ENCODE measurements around the gene EDRF1. TPM values are rescaled to one million over a fixed set of nuclear protein-coding genes. Genes with fewer than 3 reads are reported as not detected.

Gene EDRF1
- total and polyA plus RNA-seq, 4 experiments from 2014 or later, result 9.8 to 57.8 (median 33.8) TPM

- Histone ChIP-seq H3K36me3 (ENCODE audit: insufficient read depth, low read length) (no peaks in the 10 kb centered on the region), H3K9me3 (ENCODE audit: control insufficient read depth in 1 of 2, low read length in 2 of 2) (no peaks in the 10 kb centered on the region), H3K27me3 (ENCODE audit: insufficient read depth, low read length) (no peaks in the 10 kb centered on the region), H3K4me3 (ENCODE audit: low read length in 2 of 2) (no peak within 1 kb of the TSS), H3K4me1 (ENCODE audit: insufficient read depth, low read length) (no peaks in the 10 kb centered on the region), H3K27ac (ENCODE audit: low read depth, low read length) (no peak within 1 kb of the TSS)
- intact Hi-C loops (cut with micrococcal nuclease), result no loop called here
- no peak for DNase-seq
- H3K9me3 Mint-ChIP-seq, result peaks cover 0 to 3% (median 0%) of the 10 kb centered on the region in 8 donors
- peaks cover 0 to 5% of the 10 kb centered on the region in 2 donors for H3K27me3 Mint-ChIP-seq
- H3K27ac Mint-ChIP-seq, result no peak within 1 kb of the TSS
- CTCF ChIA-PET (ENCODE audit: partially characterized antibody), result no interaction called here
- H3K4me1 Mint-ChIP-seq, result no peaks in the 10 kb centered on the region
- POLR2A ChIA-PET (ENCODE audit: partially characterized antibody), result no interaction called here
- H3K4me3 Mint-ChIP-seq, result no peak within 1 kb of the TSS
- H3K36me3 Mint-ChIP-seq, result no peaks in the 10 kb centered on the region
Measured at GRCh38 chr10:125775491-125776106, 56.1 kb downstream of the EDRF1 start, which contains the start of gene MMP21. TSS of gene MMP21 (minus strand) at chr10:125775821. CDS start at chr10:125775821, 0 bp downstream.

- intact Hi-C loops (cut with micrococcal nuclease), result no loop called here
- Mint-ChIP-seq H3K4me3 (no peak overlapping the region), H3K9me3 (peaks cover 0 to 3% (median 0%) of the 10 kb centered on the region in 8 donors), H3K27me3 (peaks cover 0 to 5% of the 10 kb centered on the region in 2 donors), H3K4me1 (no peaks in the 10 kb centered on the region), H3K27ac (no peak overlapping the region), H3K36me3 (no peaks in the 10 kb centered on the region)
- Histone ChIP-seq H3K9me3 (ENCODE audit: control insufficient read depth in 1 of 2, low read length in 2 of 2) (no peaks in the 10 kb centered on the region), H3K27ac (ENCODE audit: low read depth, low read length) (no peak overlapping the region), H3K4me3 (ENCODE audit: low read length in 2 of 2) (no peak overlapping the region), H3K4me1 (ENCODE audit: insufficient read depth, low read length) (no peaks in the 10 kb centered on the region), H3K27me3 (ENCODE audit: insufficient read depth, low read length) (no peaks in the 10 kb centered on the region), H3K36me3 (ENCODE audit: insufficient read depth, low read length) (no peaks in the 10 kb centered on the region)
- ChIA-PET POLR2A (ENCODE audit: partially characterized antibody) (no interaction called here), CTCF (ENCODE audit: partially characterized antibody) (no interaction called here)
- DNase-seq, result no peak
Measured at GRCh38 chr10:125777806-125778205, 58.3 kb downstream of the EDRF1 start.

DNA sequence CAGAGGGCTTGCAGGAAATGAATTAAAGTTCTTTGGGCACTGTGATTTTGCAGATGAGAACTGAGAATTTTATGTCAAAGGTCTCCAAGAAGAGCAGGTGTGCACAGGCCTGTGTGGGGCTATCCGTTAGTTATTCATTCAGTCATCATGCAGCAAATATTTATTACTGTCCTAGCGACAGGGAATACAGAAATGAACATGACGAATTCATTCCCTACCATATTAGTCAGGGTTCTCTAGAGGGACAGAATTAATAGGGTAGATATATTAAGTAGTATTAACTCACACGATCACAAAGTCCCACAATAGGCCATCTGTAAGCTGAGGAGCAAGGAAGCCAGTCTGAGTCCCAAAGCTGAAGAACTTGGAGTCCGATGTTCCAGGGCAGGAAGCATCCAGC is 59.0 kb downstream of the EDRF1 start:
- Histone ChIP-seq H3K4me1 (ENCODE audit: insufficient read depth, low read length) (no peaks in the 10 kb centered on the region), H3K9me3 (ENCODE audit: control insufficient read depth in 1 of 2, low read length in 2 of 2) (no peaks in the 10 kb centered on the region), H3K4me3 (ENCODE audit: low read length in 2 of 2) (no peak overlapping the region), H3K36me3 (ENCODE audit: insufficient read depth, low read length) (no peaks in the 10 kb centered on the region), H3K27ac (ENCODE audit: low read depth, low read length) (no peak overlapping the region), H3K27me3 (ENCODE audit: insufficient read depth, low read length) (no peaks in the 10 kb centered on the region)
- no peak for DNase-seq
- intact Hi-C loops (cut with micrococcal nuclease), result no loop called here
- Mint-ChIP-seq H3K9me3 (peaks cover 0 to 3% (median 0%) of the 10 kb centered on the region in 8 donors), H3K27me3 (peaks cover 0 to 5% of the 10 kb centered on the region in 2 donors), H3K4me3 (no peak overlapping the region), H3K36me3 (no peaks in the 10 kb centered on the region), H3K4me1 (no peaks in the 10 kb centered on the region), H3K27ac (no peak overlapping the region)
- POLR2A ChIA-PET (ENCODE audit: partially characterized antibody), result no interaction called here
- CTCF ChIA-PET (ENCODE audit: partially characterized antibody), result no interaction called here

GRCh38 chr10:125779403-125780327 is 60.2 kb downstream of the EDRF1 start:
- POLR2A ChIA-PET (ENCODE audit: partially characterized antibody), result no interaction called here
- Mint-ChIP-seq H3K4me3 (no peak overlapping the region), H3K4me1 (no peaks in the 10 kb centered on the region), H3K9me3 (no peaks in the 10 kb centered on the region), H3K27ac (no peak overlapping the region), H3K27me3 (peaks cover 0 to 2% of the 10 kb centered on the region in 2 donors), H3K36me3 (peaks cover 0 to 3% of the 10 kb centered on the region in 2 donors)
- Histone ChIP-seq H3K9me3 (ENCODE audit: control insufficient read depth in 1 of 2, low read length in 2 of 2) (no peaks in the 10 kb centered on the region), H3K27ac (ENCODE audit: low read depth, low read length) (no peak overlapping the region), H3K4me3 (ENCODE audit: low read length in 2 of 2) (no peak overlapping the region), H3K36me3 (ENCODE audit: insufficient read depth, low read length) (no peaks in the 10 kb centered on the region), H3K4me1 (ENCODE audit: insufficient read depth, low read length) (no peaks in the 10 kb centered on the region), H3K27me3 (ENCODE audit: insufficient read depth, low read length) (no peaks in the 10 kb centered on the region)
- intact Hi-C loops (cut with micrococcal nuclease), result no loop called here
- CTCF ChIA-PET (ENCODE audit: partially characterized antibody), result no interaction called here
- no peak for DNase-seq

DNA sequence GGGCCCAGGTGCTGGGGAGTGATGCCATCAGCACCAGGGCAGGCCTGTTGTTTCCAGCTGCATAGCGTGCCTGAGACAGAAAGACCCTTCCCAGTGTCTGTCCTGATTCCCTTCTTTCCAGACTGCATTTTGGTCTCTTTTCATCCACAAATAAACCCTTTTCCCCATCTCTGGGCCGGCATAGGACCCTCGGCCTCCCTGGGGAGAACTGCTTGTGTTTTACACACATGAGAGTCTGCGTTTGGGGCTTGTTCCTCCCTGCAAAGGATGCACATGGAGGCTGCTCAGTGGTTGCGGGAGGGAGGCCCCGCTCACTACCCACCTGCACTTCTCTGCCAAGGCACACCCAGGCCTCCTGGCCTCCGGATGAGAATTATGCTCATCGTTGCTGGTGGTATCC is 61.9 kb downstream of the EDRF1 start:
- no peaks in the 10 kb centered on the region for H3K9me3 Mint-ChIP-seq
- Histone ChIP-seq H3K4me1 (ENCODE audit: insufficient read depth, low read length) (no peaks in the 10 kb centered on the region), H3K27me3 (ENCODE audit: insufficient read depth, low read length) (no peaks in the 10 kb centered on the region), H3K9me3 (ENCODE audit: control insufficient read depth in 1 of 2, low read length in 2 of 2) (no peaks in the 10 kb centered on the region), H3K36me3 (ENCODE audit: insufficient read depth, low read length) (no peaks in the 10 kb centered on the region), H3K27ac (ENCODE audit: low read depth, low read length) (no peak overlapping the region), H3K4me3 (ENCODE audit: low read length in 2 of 2) (no peak overlapping the region)
- DNase-seq, result no peak
- H3K27ac Mint-ChIP-seq, result no peak overlapping the region
- ChIA-PET POLR2A (ENCODE audit: partially characterized antibody) (no interaction called here), CTCF (ENCODE audit: partially characterized antibody) (no interaction called here)
- peaks cover 0 to under 1% (median 0%) of the 10 kb centered on the region in 4 donors for H3K4me1 Mint-ChIP-seq
- peaks cover 0 to 2% of the 10 kb centered on the region in 2 donors for H3K27me3 Mint-ChIP-seq
- peaks cover 0 to 7% of the 10 kb centered on the region in 2 donors for H3K36me3 Mint-ChIP-seq
- intact Hi-C loops (cut with micrococcal nuclease), result no loop called here
- H3K4me3 Mint-ChIP-seq, result no peak overlapping the region

DNA sequence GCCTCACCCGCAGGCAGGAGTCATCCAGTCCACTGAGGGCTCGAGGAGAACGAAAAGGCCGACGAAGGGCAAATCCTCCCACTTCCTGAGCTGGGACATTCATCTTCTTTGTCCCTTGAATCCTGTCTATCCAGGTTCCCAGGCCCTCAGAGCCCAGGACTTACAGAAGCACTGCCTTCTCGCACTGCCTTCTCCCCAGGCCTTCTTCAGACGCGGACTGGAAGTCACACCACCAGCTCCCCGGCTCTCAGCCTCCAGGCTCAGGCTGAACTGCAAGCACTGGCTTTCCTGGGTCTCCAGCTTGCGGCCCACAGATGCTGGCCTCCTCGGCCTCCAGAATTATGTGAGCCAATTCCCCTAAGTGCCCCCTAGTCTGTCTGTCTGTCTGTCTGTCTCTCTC is 62.5 kb downstream of the EDRF1 start:
- Histone ChIP-seq H3K36me3 (ENCODE audit: insufficient read depth, low read length) (peaks cover 2% of the 10 kb centered on the region), H3K9me3 (ENCODE audit: control insufficient read depth in 1 of 2, low read length in 2 of 2) (no peaks in the 10 kb centered on the region), H3K27me3 (ENCODE audit: insufficient read depth, low read length) (no peaks in the 10 kb centered on the region), H3K4me1 (ENCODE audit: insufficient read depth, low read length) (no peaks in the 10 kb centered on the region), H3K4me3 (ENCODE audit: low read length in 2 of 2) (no peak overlapping the region), H3K27ac (ENCODE audit: low read depth, low read length) (no peak overlapping the region)
- Mint-ChIP-seq H3K9me3 (no peaks in the 10 kb centered on the region), H3K4me1 (peaks cover 0 to 7% (median under 1%) of the 10 kb centered on the region in 4 donors), H3K4me3 (no peak overlapping the region), H3K27me3 (peaks cover 0 to 2% of the 10 kb centered on the region in 2 donors), H3K27ac (no peak overlapping the region), H3K36me3 (peaks cover 0 to 8% of the 10 kb centered on the region in 2 donors)
- POLR2A ChIA-PET (ENCODE audit: partially characterized antibody), result no interaction called here
- intact Hi-C loops (cut with micrococcal nuclease), result no loop called here
- no peak for DNase-seq
- CTCF ChIA-PET (ENCODE audit: partially characterized antibody), result no interaction called here

DNA sequence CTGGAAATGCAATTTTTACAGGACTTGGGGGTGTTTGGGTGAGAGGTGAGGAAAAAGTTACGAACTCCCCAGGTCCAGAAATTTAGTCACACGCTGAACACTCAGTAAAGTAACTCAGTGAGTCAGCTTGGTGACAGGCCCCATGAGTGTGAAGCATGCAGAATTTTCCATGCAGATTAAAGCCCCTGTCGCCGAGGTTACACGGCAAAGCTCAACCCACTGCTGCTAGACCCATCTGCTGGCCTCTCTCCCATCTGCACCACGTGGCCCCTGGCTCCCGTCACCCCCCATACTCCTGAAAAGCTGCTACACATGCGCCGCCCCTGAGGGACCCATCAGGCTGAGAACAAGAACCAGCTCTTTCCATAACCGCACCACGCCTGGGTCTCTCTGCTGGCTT is 63.1 kb downstream of the EDRF1 start:
- H3K36me3 Mint-ChIP-seq, result peaks cover 0 to 11% of the 10 kb centered on the region in 2 donors
- Histone ChIP-seq H3K4me3 (ENCODE audit: low read length in 2 of 2) (no peak overlapping the region), H3K27me3 (ENCODE audit: insufficient read depth, low read length) (no peaks in the 10 kb centered on the region), H3K4me1 (ENCODE audit: insufficient read depth, low read length) (peaks cover 1% of the 10 kb centered on the region), H3K36me3 (ENCODE audit: insufficient read depth, low read length) (peaks cover 4% of the 10 kb centered on the region), H3K9me3 (ENCODE audit: control insufficient read depth in 1 of 2, low read length in 2 of 2) (no peaks in the 10 kb centered on the region), H3K27ac (ENCODE audit: low read depth, low read length) (no peak overlapping the region)
- intact Hi-C loops (cut with micrococcal nuclease), result no loop called here
- H3K4me1 Mint-ChIP-seq, result peaks cover 3 to 12% (median 5%) of the 10 kb centered on the region in 4 donors
- peaks cover 0 to 2% of the 10 kb centered on the region in 2 donors for H3K27me3 Mint-ChIP-seq
- ChIA-PET CTCF (ENCODE audit: partially characterized antibody) (no interaction called here), POLR2A (ENCODE audit: partially characterized antibody) (no interaction called here)
- no peaks in the 10 kb centered on the region for H3K9me3 Mint-ChIP-seq
- H3K27ac Mint-ChIP-seq, result no peak overlapping the region
- H3K4me3 Mint-ChIP-seq, result no peak overlapping the region
- no peak for DNase-seq
